Measurements from ENCODE around the gene DNAH8.
A peak's percentile ranks its signal among the peaks of the same experiment; 100 is the strongest.

The DNAH8 gene

DNA sequence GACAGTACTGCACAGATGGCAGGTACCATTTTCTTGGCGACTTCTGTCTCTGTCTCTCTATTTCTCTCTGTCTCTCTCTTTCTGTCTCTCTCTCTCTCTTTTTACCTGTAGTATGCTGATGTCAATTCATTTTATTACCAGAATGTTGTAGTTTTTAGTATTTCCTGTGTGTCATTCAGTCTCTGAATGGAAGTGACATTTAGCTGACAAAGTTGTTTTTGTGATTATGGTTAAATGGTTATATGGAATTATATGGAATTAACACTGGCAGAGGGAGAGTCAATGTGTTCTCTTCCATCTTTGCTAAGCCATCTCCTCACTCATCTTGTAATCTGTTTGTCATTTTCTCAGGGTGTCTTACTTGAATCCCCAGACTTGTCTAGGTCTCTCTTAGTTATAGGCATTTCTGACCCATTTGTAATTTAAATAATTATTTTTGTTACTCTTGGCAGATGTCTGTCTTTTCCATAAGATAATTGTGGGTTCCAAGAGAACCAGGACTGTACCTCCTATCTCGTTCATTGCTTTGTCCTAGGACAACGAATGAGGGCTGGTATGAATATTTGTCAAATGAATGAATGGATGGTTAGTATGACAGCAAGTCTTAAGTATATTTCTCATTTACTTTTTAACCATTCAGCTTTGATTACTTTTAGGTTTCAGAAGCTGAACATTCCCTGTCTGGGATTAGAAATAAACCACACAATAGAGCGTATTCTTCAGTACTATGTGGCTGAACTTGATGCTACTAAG, 64.4 kb downstream of the DNAH8 start:
- H2AFZ ChIP-seq (ENCODE audit: low read depth, low read length, severe bottlenecking): no peak overlapping the region
- no peaks in the 10 kb centered on the region for H3K79me2 ChIP-seq (ENCODE audit: insufficient read depth, low read length)
- peaks cover 13% of the 10 kb centered on the region; the same call in 1 of the 2 replicates for H3F3A ChIP-seq (ENCODE audit: insufficient read depth)
- H3K9ac ChIP-seq (ENCODE audit: low read length): no peak overlapping the region
- H3K4me2 ChIP-seq (ENCODE audit: low read depth, low read length, poor library complexity, severe bottlenecking): no peak overlapping the region
- H4K20me1 ChIP-seq (ENCODE audit: low read depth, low read length): no peaks in the 10 kb centered on the region
- H3K9me2 ChIP-seq (replicated peaks; ENCODE audit: insufficient read depth, low read length): no peaks in the 10 kb centered on the region
- H3K27ac ChIP-seq (ENCODE audit: low read depth, low read length): no peak overlapping the region
- H3K36me3 ChIP-seq (ENCODE audit: low read length): no peaks in the 10 kb centered on the region
- H3K4me3 ChIP-seq (ENCODE audit: insufficient read depth, low read length, poor library complexity, severe bottlenecking): no peak overlapping the region
- H3K9me3 ChIP-seq (ENCODE audit: insufficient read depth, low read length): no peaks in the 10 kb centered on the region
- TF ChIP-seq CTCF (IDR thresholded peaks at IDR 0.05; ENCODE audit: insufficient read depth, low read length, poor library complexity, severe bottlenecking) (no peak), EZH2phosphoT487 (conservative IDR thresholded peaks at IDR 0.05; ENCODE audit: low read length) (no peak)
- no peaks in the 10 kb centered on the region for H3K27me3 ChIP-seq (ENCODE audit: low read length)

GRCh38 chr6:38782616-38783015, 67.5 kb downstream of the DNAH8 start:
- Histone ChIP-seq H3K9me2 (replicated peaks; ENCODE audit: insufficient read depth, low read length) (no peaks in the 10 kb centered on the region), H3K4me3 (ENCODE audit: insufficient read depth, low read length, poor library complexity, severe bottlenecking) (no peak overlapping the region), H3K36me3 (ENCODE audit: low read length) (no peaks in the 10 kb centered on the region), H3K9ac (ENCODE audit: low read length) (no peak overlapping the region), H3K9me3 (ENCODE audit: insufficient read depth, low read length) (no peaks in the 10 kb centered on the region), H2AFZ (ENCODE audit: low read depth, low read length, severe bottlenecking) (no peak overlapping the region), H3K4me2 (ENCODE audit: low read depth, low read length, poor library complexity, severe bottlenecking) (no peak overlapping the region), H4K20me1 (ENCODE audit: low read depth, low read length) (no peaks in the 10 kb centered on the region), H3K27ac (ENCODE audit: low read depth, low read length) (no peak overlapping the region), H3K79me2 (ENCODE audit: insufficient read depth, low read length) (no peaks in the 10 kb centered on the region), H3K27me3 (ENCODE audit: low read length) (no peaks in the 10 kb centered on the region), H3F3A (ENCODE audit: insufficient read depth) (peaks cover 16% of the 10 kb centered on the region; the same call in 1 of the 2 replicates)
- TF ChIP-seq EZH2phosphoT487 (conservative IDR thresholded peaks at IDR 0.05; ENCODE audit: low read length) (no peak), CTCF (IDR thresholded peaks at IDR 0.05; ENCODE audit: insufficient read depth, low read length, poor library complexity, severe bottlenecking) (no peak)

DNA sequence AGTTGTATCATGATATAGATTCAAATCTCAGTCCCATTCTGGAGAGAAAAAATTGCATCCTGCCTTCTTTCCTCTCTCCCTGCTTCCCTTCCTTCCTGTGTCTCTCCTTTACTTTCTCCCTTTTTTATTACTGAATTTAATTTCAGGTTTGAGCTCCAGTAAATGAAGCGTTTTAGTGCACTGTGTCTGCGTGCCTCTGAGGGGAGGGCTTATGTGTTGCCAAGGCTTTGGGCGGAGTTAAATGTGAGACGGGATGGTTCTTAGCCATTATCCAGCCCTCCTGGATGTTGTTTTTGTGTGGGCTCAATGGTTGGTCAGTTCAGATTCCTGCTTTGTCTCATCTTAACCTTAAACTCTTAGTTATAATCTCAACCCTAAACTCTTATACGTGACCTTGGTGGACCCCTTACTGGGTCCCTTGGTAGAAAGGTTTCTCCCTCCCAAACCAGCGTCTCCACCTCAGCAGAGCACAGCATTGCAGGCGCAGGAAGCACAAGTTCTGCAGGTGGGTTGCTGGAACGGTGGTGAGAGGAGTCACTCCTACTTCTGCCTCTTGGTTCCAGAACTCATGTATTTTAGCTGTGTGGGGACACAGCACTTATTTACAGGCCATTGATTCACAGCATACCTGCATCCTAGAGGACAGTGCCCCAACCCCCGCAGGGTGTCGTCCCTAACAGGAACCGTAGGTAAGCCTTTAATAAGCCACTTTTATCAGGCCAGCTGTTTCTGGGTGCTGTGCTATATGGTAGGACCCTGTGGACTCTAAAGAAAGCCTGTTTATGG, 68.5 kb downstream of the DNAH8 start:
- peak overlapping the region; percentile 23 for H3K4me3 ChIP-seq (ENCODE audit: insufficient read depth, low read length, poor library complexity, severe bottlenecking)
- peak overlapping the region; percentile 85 for H3K27ac ChIP-seq (ENCODE audit: low read depth, low read length)
- no peaks in the 10 kb centered on the region for H3K27me3 ChIP-seq (ENCODE audit: low read length)
- no peaks in the 10 kb centered on the region for H4K20me1 ChIP-seq (ENCODE audit: low read depth, low read length)
- peak overlapping the region; percentile 41 for H3K9ac ChIP-seq (ENCODE audit: low read length)
- peak overlapping the region; percentile 57 for H3K4me2 ChIP-seq (ENCODE audit: low read depth, low read length, poor library complexity, severe bottlenecking)
- H3K36me3 ChIP-seq (ENCODE audit: low read length): no peaks in the 10 kb centered on the region
- TF ChIP-seq EZH2phosphoT487 (conservative IDR thresholded peaks at IDR 0.05; ENCODE audit: low read length) (no peak), CTCF (IDR thresholded peaks at IDR 0.05; ENCODE audit: insufficient read depth, low read length, poor library complexity, severe bottlenecking) (no peak)
- no peaks in the 10 kb centered on the region for H3K79me2 ChIP-seq (ENCODE audit: insufficient read depth, low read length)
- no peaks in the 10 kb centered on the region for H3K9me3 ChIP-seq (ENCODE audit: insufficient read depth, low read length)
- H3F3A ChIP-seq (ENCODE audit: insufficient read depth): peaks cover 16% of the 10 kb centered on the region; the same call in 1 of the 2 replicates
- peak overlapping the region; percentile 44 for H2AFZ ChIP-seq (ENCODE audit: low read depth, low read length, severe bottlenecking)
- no peaks in the 10 kb centered on the region for H3K9me2 ChIP-seq (replicated peaks; ENCODE audit: insufficient read depth, low read length)

Data from SU-DHL-6 (cell line).